Lung (tissue), 16 donors: ENCODE data around the gene ASB1. TPM values are rescaled to one million over a fixed set of nuclear protein-coding genes. Genes with fewer than 3 reads are reported as not detected.

Source experiments
- ATAC-seq: fragments of 200-7000 bp; cut with Tn5 transposase; one replicate; pipeline ENCODE4 v1.9.1; 2020; ENCODE audit warnings: moderate number of reproducible peaks; ENCODE audit not compliant: insufficient read depth, low FRiP score
- DNase-seq, 3 donors: peaks; one replicate each; pipeline ENCODE4 v3.0.0-alpha.2; 2013 to 2017
- H3K27ac ChIP-seq, 2 donors: one replicate each; pipeline ENCODE4 v1.5.1; 2013; ENCODE audit warnings: mild to moderate bottlenecking in 2 of 2, moderate library complexity in 2 of 2, control low read depth in 1 of 2, inconsistent platforms in 1 of 2, low read depth in 1 of 2, low read length in 1 of 2
- H3K27me3 ChIP-seq, 3 donors: one replicate each; pipeline ENCODE4 v1.5.1; 2013; ENCODE audit warnings: low read length in 2 of 3; ENCODE audit not compliant: control insufficient read depth in 3 of 3, insufficient read depth in 3 of 3
- H3K36me3 ChIP-seq, 4 donors: one replicate each; pipeline ENCODE4 v1.5.1; 2013; ENCODE audit warnings: low read length in 4 of 4, mild to moderate bottlenecking in 1 of 4, moderate library complexity in 1 of 4; ENCODE audit not compliant: control insufficient read depth in 4 of 4, insufficient read depth in 4 of 4
- H3K4me1 ChIP-seq, 5 donors: one replicate each; pipeline ENCODE4 v1.5.1; 2013; ENCODE audit warnings: low read length in 5 of 5, mild to moderate bottlenecking in 2 of 5, moderate library complexity in 1 of 5; ENCODE audit not compliant: control insufficient read depth in 5 of 5, insufficient read depth in 5 of 5
- H3K4me3 ChIP-seq: one replicate; pipeline ENCODE4 v1.5.1; 2013; ENCODE audit warnings: mild to moderate bottlenecking, control low read depth, moderate library complexity
- H3K9ac ChIP-seq, 2 donors: one replicate each; pipeline ENCODE4 v1.5.1; 2013; ENCODE audit warnings: low read length in 2 of 2, control low read depth in 1 of 2; ENCODE audit not compliant: insufficient read depth in 1 of 2
- H3K9me3 ChIP-seq, 4 donors: one replicate each; pipeline ENCODE4 v1.5.1; 2013; ENCODE audit warnings: low read length in 3 of 4, mild to moderate bottlenecking in 1 of 4, moderate library complexity in 1 of 4; ENCODE audit not compliant: control insufficient read depth in 4 of 4, insufficient read depth in 3 of 4
- CTCF ChIP-seq: IDR thresholded peaks from 2 replicates; pipeline ENCODE4 v1.5.1; 2012; ENCODE audit warnings: mild to moderate bottlenecking; ENCODE audit errors: control extremely low read depth, extremely low read depth
- WGBS, 2 donors: extraction: QIAGEN DNeasy Blood & Tissue Kit; methylation state at CpG; one replicate each; pipeline ENCODE4 v1.1.7; 2013; 5-methylcytosine and 5-hydroxymethylcytosine counted together
- long read RNA-seq, 5 donors: transcript quantifications; one replicate each; lab custom pipeline, GENCODE V29; 2026
- polyA plus RNA-seq, 2 donors: library from polyadenylated mRNA; stranded (reverse); fragments of 200-250 nt; gene quantifications; one replicate each; pipeline ENCODE4 v1.2.1, GENCODE V29; 2013
- total RNA-seq, 2 donors: library from RNA; depleted of rRNA in 1 of 2; stranded (reverse); fragments of >200 nt in 1 of 2; gene quantifications; one replicate each; pipeline ENCODE4 v1.2.1, GENCODE V29; 2014 to 2021
- donor health status: control.
- donor health status: control.
- donor health status: Bipolar disorder and iron deficiency.
- donor health status: healthy.
- donor health status: DM: yes; HTN: yes; CAD: no.

Gene ASB1
- total RNA-seq (10 to 100 TPM; 18.2 to 34.9 TPM), polyA plus RNA-seq (10 to 100 TPM; 17.7 to 22.9 TPM)
- long read RNA-seq, donor 1, full-length matches to known transcripts, result 5 of 5 reads
- long read RNA-seq, donor 1, partial matches to known transcripts, result 0 of 5 reads
- long read RNA-seq, donor 1, other reads (novel, unspliced or antisense), result 0 of 5 reads
- long read RNA-seq, donor 2, result 0 reads
- long read RNA-seq, donor 3, full-length matches to known transcripts, result 1 of 1 reads
- long read RNA-seq, donor 3, partial matches to known transcripts, result 0 of 1 reads
- long read RNA-seq, donor 3, other reads (novel, unspliced or antisense), result 0 of 1 reads
- long read RNA-seq, donor 4, full-length matches to known transcripts, result 1 of 1 reads
- long read RNA-seq, donor 4, partial matches to known transcripts, result 0 of 1 reads
- long read RNA-seq, donor 4, other reads (novel, unspliced or antisense), result 0 of 1 reads
- long read RNA-seq, donor 5, full-length matches to known transcripts, result 5 of 5 reads
- long read RNA-seq, donor 5, partial matches to known transcripts, result 0 of 5 reads
- long read RNA-seq, donor 5, other reads (novel, unspliced or antisense), result 0 of 5 reads

- peak within 1 kb of the TSS; percentile 69 to 89 for H3K9ac ChIP-seq
- WGBS, 2 donors, result 0 to 1% methylated on average over 66 to 104 of the region's 104 CpGs
- peak within 1 kb of the TSS; percentile 92 to 98 for H3K27ac ChIP-seq
- H3K4me3 ChIP-seq, result peak within 1 kb of the TSS; percentile 92
- peak; percentile 86 to 91 (median 87) for DNase-seq
- peaks cover 0 to 21% (median 5%) of the 10 kb centered on the region in 5 donors for H3K4me1 ChIP-seq
- peak; percentile 89 for ATAC-seq
- TF ChIP-seq CTCF, result no peak
- peaks cover 0 to 16% (median 7%) of the 10 kb centered on the region in 4 donors for H3K36me3 ChIP-seq
- peaks cover 0 to 9% (median 2%) of the 10 kb centered on the region in 4 donors for H3K9me3 ChIP-seq
- H3K27me3 ChIP-seq, result no peaks in the 10 kb centered on the region
These were observed at the start of gene ASB1 for GRCh38 chr2:238426568-238427434. ASB1 (plus strand) TSS chr2:238426927; CDS start chr2:238427071, 144 bp downstream.

DNA sequence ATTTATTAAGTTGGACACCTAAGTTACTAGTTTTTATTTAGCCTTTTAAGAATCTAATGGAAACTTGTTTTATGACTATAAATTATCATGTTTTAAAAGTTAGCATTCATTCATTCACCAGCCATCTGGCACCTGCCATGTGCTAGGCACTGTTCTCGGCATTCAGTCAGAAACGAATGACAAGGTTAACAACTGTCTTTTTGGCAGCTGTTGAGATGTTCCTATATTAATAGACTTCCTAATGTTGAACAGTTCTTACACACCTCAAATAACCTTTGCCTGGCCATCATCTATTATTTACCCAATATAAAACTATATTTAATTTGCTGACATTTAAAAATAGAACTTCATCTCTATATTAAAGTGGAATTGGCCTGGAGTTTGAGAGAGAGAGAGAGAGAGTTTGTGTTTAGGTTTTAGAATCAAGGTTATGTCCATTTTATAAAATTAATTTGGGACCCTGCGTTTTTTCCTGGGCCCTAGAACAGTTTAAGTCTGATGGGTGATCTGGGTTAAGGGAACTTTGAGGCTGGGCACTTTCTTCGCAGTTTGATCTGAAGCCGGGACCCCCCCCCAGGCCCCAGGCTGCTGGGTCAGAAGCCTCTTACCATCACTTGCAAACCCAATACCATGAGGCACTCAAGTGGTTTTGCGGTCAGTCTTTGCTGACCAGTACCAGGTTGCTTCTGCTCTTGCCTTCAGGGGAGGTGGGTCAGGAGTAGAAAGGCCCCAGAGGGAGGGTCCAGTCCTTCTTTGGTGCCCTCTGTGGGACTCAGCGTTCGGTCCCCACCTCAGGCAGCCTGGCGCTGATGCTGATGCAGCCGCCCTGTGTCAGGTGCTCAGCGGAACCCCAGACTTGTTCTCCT, 48.3 kb upstream of the ASB1 start:
- WGBS, 2 donors, result 95 to 98% methylated on average over 11 of the region's 11 CpGs
- peak overlapping the region in 1 of 2 donors; percentile 82 for H3K27ac ChIP-seq

More for the DNA sequence above, 48.3 kb upstream of the ASB1 start:
- H3K4me1 ChIP-seq, result peaks cover 0 to 3% (median 0%) of the 10 kb centered on the region in 5 donors
- no peak for TF ChIP-seq CTCF
- no peaks in the 10 kb centered on the region for H3K27me3 ChIP-seq
- no peak overlapping the region for H3K4me3 ChIP-seq
- no peaks in the 10 kb centered on the region for H3K9me3 ChIP-seq
- peaks cover 0 to 7% (median 5%) of the 10 kb centered on the region in 4 donors for H3K36me3 ChIP-seq
- no peak overlapping the region for H3K9ac ChIP-seq
- DNase-seq, result no peak
- ATAC-seq, result no peak
